K562 (cell line): ENCODE data around the gene LRRC74B. TPM values are rescaled to one million over a fixed set of nuclear protein-coding genes. Genes with fewer than 3 reads are reported as not detected.

Source experiments
- CEBPB ChIP-seq: fragments of 450-650 bp; IDR thresholded peaks from 2 replicates; pipeline ENCODE4 v1.6.1; 2016; ENCODE audit warnings: missing genetic modification characterization, missing compliant biosample characterization
- COPS2 ChIP-seq: fragments of 450-650 bp; conservative IDR thresholded peaks from 2 replicates; pipeline ENCODE4 v1.6.1; 2016; ENCODE audit warnings: mild to moderate bottlenecking, moderate library complexity
- E4F1 ChIP-seq: fragments of 250-450 bp; sonication (Bioruptor Pico); IDR thresholded peaks from 2 replicates; pipeline ENCODE4 v1.5.0; 2021; ENCODE audit warnings: mild to moderate bottlenecking, borderline replicate concordance
- ILK ChIP-seq: fragments of 450-650 bp; IDR thresholded peaks from 2 replicates; pipeline ENCODE4 v1.6.1; 2016; ENCODE audit warnings: missing genetic modification characterization, low read depth, mild to moderate bottlenecking, missing compliant biosample characterization, moderate library complexity, borderline replicate concordance
- MIER1 ChIP-seq: fragments of 450-650 bp; IDR thresholded peaks from 2 replicates; pipeline ENCODE4 v1.6.1; 2016; ENCODE audit warnings: antibody characterized with exemption, mild to moderate bottlenecking, low read depth
- NEUROD1 ChIP-seq: fragments of 150-350 bp; IDR thresholded peaks from 2 replicates; pipeline ENCODE4 v1.6.1; 2014; ENCODE audit warnings: borderline replicate concordance, low read length, low read depth; ENCODE audit not compliant: partially characterized antibody
- RHOXF2B ChIP-seq: fragments of 250-450 bp; sonication (Bioruptor Pico); conservative IDR thresholded peaks from 2 replicates; pipeline ENCODE4 v1.5.1; 2021
- SAP30 ChIP-seq: fragments of 200-600 bp; sonication (generic); IDR thresholded peaks from 2 replicates; pipeline ENCODE4 v1.6.1; 2012; ENCODE audit warnings: borderline replicate concordance, low read depth, mild to moderate bottlenecking, moderate library complexity, low read length, control low read depth, inconsistent platforms; ENCODE audit not compliant: insufficient read depth, poor library complexity, severe bottlenecking
- SMAD3 ChIP-seq: fragments of 450-650 bp; formaldehyde crosslinking; conservative IDR thresholded peaks from 2 replicates; pipeline ENCODE4 v1.4.0; 2020; ENCODE audit warnings: mild to moderate bottlenecking
- SMARCC2 ChIP-seq: fragments of 450-650 bp; IDR thresholded peaks from 2 replicates; pipeline ENCODE4 v1.6.1; 2017; ENCODE audit warnings: antibody characterized with exemption, moderate library complexity, mild to moderate bottlenecking, low read depth
- SPI1 ChIP-seq: IDR thresholded peaks from 2 replicates; pipeline ENCODE4 v1.6.1; 2011; ENCODE audit warnings: low read depth, low read length, control low read depth, borderline replicate concordance
- SRSF1 ChIP-seq: fragments of 200-400 bp; formaldehyde crosslinking; IDR thresholded peaks from 2 replicates; pipeline ENCODE4 v1.6.1; 2017; ENCODE audit warnings: mild to moderate bottlenecking, low read depth, low read length, moderate library complexity
- TAL1 ChIP-seq: fragments of 450-650 bp; IDR thresholded peaks from 2 replicates; pipeline ENCODE4 v1.6.1; 2016; ENCODE audit warnings: mild to moderate bottlenecking
- ZBTB17 ChIP-seq: fragments of 450-650 bp; formaldehyde crosslinking; IDR thresholded peaks from 2 replicates; pipeline ENCODE4 v1.4.0; 2020; ENCODE audit warnings: mild to moderate bottlenecking
- ZNF175 ChIP-seq: fragments of 200-800 bp; sonication (Bioruptor generic); IDR thresholded peaks from 2 replicates; pipeline ENCODE4 v1.6.1; 2016; ENCODE audit warnings: low read depth, mild to moderate bottlenecking, missing genetic modification characterization, missing compliant biosample characterization
- ZNF197 ChIP-seq: fragments of 200-800 bp; sonication (Bioruptor generic); IDR thresholded peaks from 2 replicates; pipeline ENCODE4 v1.6.1; 2016; ENCODE audit warnings: low read depth, missing genetic modification characterization, missing compliant biosample characterization
- ZNF318 ChIP-seq, 2 experiments: fragments of 450-650 bp; IDR thresholded peaks; 2 replicates each; pipeline ENCODE4 v1.6.1; 2016; ENCODE audit warnings: mild to moderate bottlenecking in 2 of 2, borderline replicate concordance in 1 of 2, low read depth in 1 of 2, moderate library complexity in 1 of 2
- polyA plus RNA-seq, 8 experiments: library from polyadenylated mRNA; depleted of rRNA in 4 of 8; stranded (reverse) in 5 of 8; unstranded in 3 of 8; fragments of >200 nt; fragmentation: Nextera tagmentation in 2 of 8; fragmentation: Illumina TruSeq in 1 of 8; extraction: Ambion mirVana in 2 of 8; extraction: Trizol in 1 of 8; gene quantifications; 2 replicates each; pipeline versions ENCODE4 v1.2.1 to v1.2.3, GENCODE V29; 2011 to 2014; ENCODE audit warnings: inconsistent platforms in 1 of 8, missing spikeins in 1 of 8
- total RNA-seq, 7 experiments: library from RNA; depleted of rRNA in 6 of 7; stranded (reverse); fragments of >200 nt in 6 of 7; fragmentation: Illumina TruSeq in 2 of 7; extraction: Trizol in 2 of 7; gene quantifications; 2 replicates each; pipeline versions ENCODE4 v1.2.1 to v1.2.3, GENCODE V29; 2011 to 2021; ENCODE audit warnings: low replicate concordance in 1 of 7

The LRRC74B gene
- total and polyA plus RNA-seq, 9 of the 15 experiments (the other 6 are each of a cell fraction or from before 2014, with no cell fraction given), result not detected

- TF ChIP-seq SRSF1, result no peak
- no peak for TF ChIP-seq MIER1
- TF ChIP-seq CEBPB (tag), result peak; percentile 85
- TF ChIP-seq SMAD3, result no peak
- no peak for TF ChIP-seq ZNF197 (CRISPR knock-in tag)
- no peak for TF ChIP-seq SPI1
- TF ChIP-seq RHOXF2B, result no peak
- TF ChIP-seq NEUROD1, result no peak
- no peak for TF ChIP-seq COPS2
- no peak for TF ChIP-seq ZNF175 (CRISPR knock-in tag)
- no peak for TF ChIP-seq ZBTB17
- TF ChIP-seq ZNF318 (IDR thresholded peaks at IDR 0.05; ENCODE audit: borderline replicate concordance in 1 of 2, low read depth in 1 of 2), result no peak
- TF ChIP-seq ILK, result no peak
- no peak for TF ChIP-seq SMARCC2
- TF ChIP-seq E4F1, result peak; percentile 22; the same call in 1 of the 2 replicates
- no peak for TF ChIP-seq SAP30
- no peak for TF ChIP-seq TAL1
Observed at GRCh38 chr22:21054714-21055563, 9.2 kb downstream of the LRRC74B start (continued).
